Large intestine (tissue), 3 donors: ENCODE results near the gene CPNE4. TPM values are rescaled to one million over a fixed set of nuclear protein-coding genes. Genes with fewer than 3 reads are reported as not detected.

Source experiments
- DNase-seq, 2 donors: peaks; one replicate each; pipeline versions ENCODE4 v3.0.0 to v3.0.0-alpha.2; 2013
- H3K27ac ChIP-seq: one replicate; pipeline ENCODE4 v1.5.1; 2013; ENCODE audit warnings: low read length
- H3K27me3 ChIP-seq: 2 replicates; pipeline ENCODE4 v1.6.1; 2013; ENCODE audit warnings: low read length; ENCODE audit not compliant: control insufficient read depth, insufficient read depth
- H3K36me3 ChIP-seq: 2 replicates; pipeline ENCODE4 v1.6.1; 2013; ENCODE audit warnings: low read length; ENCODE audit not compliant: control insufficient read depth, insufficient read depth
- H3K4me1 ChIP-seq: one replicate; pipeline ENCODE4 v1.6.1; 2013; ENCODE audit warnings: low read length; ENCODE audit not compliant: control insufficient read depth, insufficient read depth
- H3K4me3 ChIP-seq: one replicate; pipeline ENCODE4 v1.5.1; 2013; ENCODE audit warnings: low read length
- H3K9me3 ChIP-seq: one replicate; pipeline ENCODE4 v1.6.1; 2013; ENCODE audit warnings: mild to moderate bottlenecking, low read depth, low read length, moderate library complexity; ENCODE audit not compliant: control insufficient read depth
- WGBS: methylation state at CpG from one replicate; pipeline ENCODE4 v1.1.5; 2013; ENCODE audit warnings: low lambda C conversion rate; ENCODE audit not compliant: insufficient coverage; 5-methylcytosine and 5-hydroxymethylcytosine counted together
- polyA plus RNA-seq: library from polyadenylated mRNA; unstranded; fragments of 120-200 nt; gene quantifications from one replicate; pipeline ENCODE4 v1.2.1, GENCODE V29; 2013

Gene CPNE4
- polyA plus RNA-seq, 1 donor = 2.9 TPM

DNA sequence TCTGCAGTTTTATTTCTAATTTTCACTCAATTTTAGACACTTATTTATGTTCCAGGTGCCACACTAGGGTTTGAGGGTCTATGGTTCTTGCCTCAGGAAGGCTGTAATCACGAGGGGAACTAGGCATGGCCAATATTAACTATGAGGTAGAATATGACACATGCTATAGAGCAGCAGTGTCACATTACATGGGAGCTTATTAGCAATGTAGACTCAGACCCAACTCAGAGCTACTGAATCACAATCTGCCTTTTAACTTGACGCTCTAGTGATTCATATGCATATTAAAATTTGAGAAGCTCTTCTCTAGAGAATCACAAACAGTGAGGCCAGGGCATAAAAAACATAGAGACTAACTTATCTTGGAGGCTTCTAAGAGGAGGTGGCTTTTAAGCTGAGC lies 499.2 kb downstream of the CPNE4 start:
- DNase-seq = no peak
- Histone ChIP-seq H3K27ac (no peak overlapping the region), H3K4me3 (no peak overlapping the region), H3K36me3 (no peaks in the 10 kb centered on the region), H3K9me3 (no peaks in the 10 kb centered on the region), H3K4me1 (no peaks in the 10 kb centered on the region), H3K27me3 (no peaks in the 10 kb centered on the region)
- WGBS = no CpG with 5 or more reads among the region's 2 CpGs

DNA sequence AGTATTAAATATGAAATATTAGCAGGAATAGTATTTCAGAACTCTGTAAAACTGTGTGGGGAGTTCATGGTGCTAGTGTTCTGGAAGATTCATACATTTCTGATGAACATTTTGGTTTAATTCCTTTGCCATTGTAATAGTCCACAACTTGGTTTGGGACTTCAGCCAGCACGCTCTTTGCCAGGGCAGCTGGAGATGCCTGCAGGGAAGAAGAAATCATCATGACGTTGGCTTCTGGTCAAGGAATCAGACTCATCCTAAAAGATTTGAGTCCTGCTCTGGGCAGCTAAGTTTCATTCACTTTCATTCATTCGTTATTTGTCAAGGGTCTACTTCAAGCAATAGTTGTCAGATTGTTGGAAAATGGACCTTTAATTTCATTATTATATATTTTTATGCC lies 499.7 kb downstream of the CPNE4 start:
- WGBS = 100% methylated on average over 1 of the region's 3 CpGs
- no peaks in the 10 kb centered on the region for H3K4me1 ChIP-seq
- no peak overlapping the region for H3K4me3 ChIP-seq
- no peaks in the 10 kb centered on the region for H3K9me3 ChIP-seq
- DNase-seq = no peak
- H3K36me3 ChIP-seq = no peaks in the 10 kb centered on the region
- no peak overlapping the region for H3K27ac ChIP-seq
- no peaks in the 10 kb centered on the region for H3K27me3 ChIP-seq

- H3K4me1 ChIP-seq = no peaks in the 10 kb centered on the region
- H3K9me3 ChIP-seq = no peaks in the 10 kb centered on the region
- DNase-seq = no peak
- H3K27ac ChIP-seq = no peak overlapping the region
- H3K36me3 ChIP-seq = no peaks in the 10 kb centered on the region
- H3K27me3 ChIP-seq = no peaks in the 10 kb centered on the region
- H3K4me3 ChIP-seq = no peak overlapping the region
Measured at GRCh38 chr3:131532645-131533044, 502.2 kb downstream of the CPNE4 start.

GRCh38 chr3:131530843-131531242 lies 504.0 kb downstream of the CPNE4 start:
- peaks cover 6% of the 10 kb centered on the region for H3K27me3 ChIP-seq
- WGBS = 60% methylated on average over 1 of the region's 1 CpG
- H3K9me3 ChIP-seq = peaks cover 3% of the 10 kb centered on the region

GRCh38 chr3:131530388-131530787 lies 504.4 kb downstream of the CPNE4 start:
- no CpG with 5 or more reads among the region's 1 CpG for WGBS
- Histone ChIP-seq H3K27me3 (peaks cover 6% of the 10 kb centered on the region), H3K9me3 (peaks cover 3% of the 10 kb centered on the region), H3K4me1 (no peaks in the 10 kb centered on the region), H3K27ac (no peak overlapping the region), H3K4me3 (no peak overlapping the region), H3K36me3 (no peaks in the 10 kb centered on the region)
- DNase-seq = no peak

More at GRCh38 chr3:131530843-131531242, 504.0 kb downstream of the CPNE4 start:
- H3K36me3 ChIP-seq = no peaks in the 10 kb centered on the region
- H3K4me1 ChIP-seq = no peaks in the 10 kb centered on the region
- no peak for DNase-seq
- no peak overlapping the region for H3K4me3 ChIP-seq
- H3K27ac ChIP-seq = no peak overlapping the region

DNA sequence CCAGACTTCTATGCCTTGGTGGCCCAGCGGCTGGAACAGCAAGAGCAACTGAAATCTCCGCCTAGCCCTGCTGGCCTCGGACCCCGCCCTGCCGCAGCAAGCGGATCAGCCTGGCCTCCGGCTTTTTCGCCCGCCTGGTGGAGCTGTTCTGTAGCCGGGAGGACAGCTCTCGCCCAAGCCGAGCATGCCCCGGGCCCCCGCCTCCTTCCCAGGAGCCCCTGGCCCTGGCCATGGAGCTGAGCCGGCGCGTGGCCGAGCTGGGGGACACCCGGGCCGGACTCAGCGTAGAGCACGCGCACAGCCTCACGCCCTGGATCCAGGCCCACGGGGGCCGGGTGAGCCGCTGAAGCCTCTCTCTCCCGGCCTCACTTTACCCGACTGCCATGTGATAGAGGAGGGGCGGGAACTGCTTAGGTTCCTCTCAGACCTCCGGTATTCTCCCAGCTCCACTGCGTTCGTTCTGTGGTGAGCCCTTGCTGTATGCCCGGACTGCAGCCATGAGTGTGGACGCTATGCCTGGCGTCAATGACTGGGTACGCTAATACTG lies 507.9 kb downstream of the CPNE4 start:
- DNase-seq = peak; percentile 5 to 18
- no peak overlapping the region for H3K27ac ChIP-seq
- H3K4me3 ChIP-seq = peak overlapping the region; percentile 24
- no peaks in the 10 kb centered on the region for H3K36me3 ChIP-seq
- H3K27me3 ChIP-seq = peaks cover 8% of the 10 kb centered on the region
- H3K4me1 ChIP-seq = no peaks in the 10 kb centered on the region
- peaks cover 3% of the 10 kb centered on the region for H3K9me3 ChIP-seq
- no CpG with 5 or more reads among the region's 37 CpGs for WGBS

- Histone ChIP-seq H3K4me1 (no peaks in the 10 kb centered on the region), H3K27me3 (peaks cover 2% of the 10 kb centered on the region), H3K9me3 (no peaks in the 10 kb centered on the region), H3K36me3 (no peaks in the 10 kb centered on the region), H3K4me3 (no peak overlapping the region), H3K27ac (no peak overlapping the region)
- no peak for DNase-seq
- no CpG with 5 or more reads among the region's 7 CpGs for WGBS
Measured at GRCh38 chr3:131518680-131519079, 516.1 kb downstream of the CPNE4 start.

DNA sequence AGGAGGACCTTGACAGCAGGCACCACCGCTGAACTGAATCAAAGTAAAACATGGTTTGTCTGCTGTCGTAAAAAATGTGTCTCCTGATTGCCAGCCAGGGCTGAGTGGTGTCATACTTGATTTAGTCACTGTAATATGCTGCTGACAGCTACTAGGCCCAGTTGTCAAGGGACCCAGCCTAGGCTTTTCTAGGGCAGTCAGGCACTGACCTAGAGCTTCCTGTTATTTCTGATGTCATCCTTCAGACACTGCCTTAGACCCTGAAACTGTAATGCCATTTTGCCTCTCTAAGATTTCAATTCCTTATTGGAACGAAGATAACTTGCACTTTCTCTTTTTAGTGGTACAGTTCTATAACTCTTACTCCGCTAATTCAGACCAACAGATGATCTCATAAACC lies 529.4 kb downstream of the CPNE4 start:
- 94% methylated on average over 2 of the region's 4 CpGs for WGBS
- Histone ChIP-seq H3K4me1 (peaks cover 3% of the 10 kb centered on the region), H3K4me3 (no peak overlapping the region), H3K9me3 (no peaks in the 10 kb centered on the region), H3K36me3 (peaks cover 5% of the 10 kb centered on the region), H3K27me3 (peaks cover 13% of the 10 kb centered on the region), H3K27ac (no peak overlapping the region)
- DNase-seq = no peak

- peaks cover 3% of the 10 kb centered on the region for H3K4me1 ChIP-seq
- H3K27ac ChIP-seq = no peak overlapping the region
- no peaks in the 10 kb centered on the region for H3K9me3 ChIP-seq
- no peak for DNase-seq
- peaks cover 20% of the 10 kb centered on the region for H3K36me3 ChIP-seq
- peaks cover 13% of the 10 kb centered on the region for H3K27me3 ChIP-seq
- peak overlapping the region; percentile 92 for H3K4me3 ChIP-seq
Measured at GRCh38 chr3:131503320-131503635, 531.5 kb downstream of the CPNE4 start.

DNA sequence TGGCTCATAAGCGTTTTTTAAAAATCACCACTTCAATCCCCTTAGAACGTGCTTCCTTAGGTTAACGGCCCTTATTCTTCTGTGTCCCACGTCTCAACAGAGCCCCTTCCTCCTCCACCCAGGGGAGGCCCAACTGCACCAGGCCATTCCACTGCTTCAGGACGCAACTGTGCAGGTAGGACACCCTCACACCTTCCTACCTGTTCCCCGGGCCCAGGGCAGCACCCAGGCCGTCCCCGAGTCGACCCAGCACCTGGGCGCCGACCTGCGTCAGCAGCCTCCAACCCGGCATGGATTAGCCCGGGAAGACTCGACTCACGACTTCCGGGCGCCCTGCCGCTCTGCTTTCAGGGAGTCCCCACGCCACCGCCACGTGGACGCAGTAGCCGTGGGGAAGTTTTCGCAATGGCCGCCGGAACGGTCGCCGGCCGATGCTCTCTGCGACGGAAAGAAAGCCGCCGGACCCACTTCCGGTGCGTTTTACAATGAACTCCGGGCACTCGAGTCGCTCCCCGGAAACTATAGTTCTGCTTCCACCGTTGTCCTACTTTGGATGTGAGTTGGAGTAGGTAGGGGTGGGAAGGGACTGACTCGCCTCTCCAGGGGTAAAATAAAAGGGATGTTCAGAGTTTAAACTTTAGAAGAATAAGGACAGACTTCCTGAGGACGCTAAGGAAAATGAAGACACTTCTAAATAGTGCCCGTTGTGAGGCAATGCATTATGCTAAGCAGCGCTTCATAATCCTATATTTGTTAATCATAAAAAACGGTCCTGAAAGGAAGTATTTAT lies 532.1 kb downstream of the CPNE4 start, which contains the start of gene MRPL3:
Gene MRPL3, minus strand, starts transcription at position 442 of the 790 bp plus-strand sequence. Its CDS starts 150 bp downstream, at position 292.
- DNase-seq = peak; percentile 82 to 90
- 7% methylated on average over 4 of the region's 47 CpGs for WGBS
- peak within 1 kb of the TSS; percentile 85 for H3K27ac ChIP-seq
- no peaks in the 10 kb centered on the region for H3K9me3 ChIP-seq
- H3K4me3 ChIP-seq = peak within 1 kb of the TSS; percentile 92
- H3K4me1 ChIP-seq = peaks cover 3% of the 10 kb centered on the region
- peaks cover 26% of the 10 kb centered on the region for H3K36me3 ChIP-seq
- peaks cover 13% of the 10 kb centered on the region for H3K27me3 ChIP-seq

- peaks cover 3% of the 10 kb centered on the region for H3K4me1 ChIP-seq
- H3K27me3 ChIP-seq = peaks cover 9% of the 10 kb centered on the region
- peak overlapping the region; percentile 85 for H3K27ac ChIP-seq
- H3K36me3 ChIP-seq = peaks cover 30% of the 10 kb centered on the region
- DNase-seq = peak in 1 of 2 donors; percentile 49
- no peaks in the 10 kb centered on the region for H3K9me3 ChIP-seq
- peak overlapping the region; percentile 92 for H3K4me3 ChIP-seq
- WGBS = no CpG with 5 or more reads among the region's 2 CpGs
Measured at GRCh38 chr3:131501949-131502348, 532.9 kb downstream of the CPNE4 start.
